HG03439 (cell line): ENCODE results near the gene SLAMF1.
"Not testable (repeated sequence)": the region's sequence is repeated elsewhere in the genome, so short reads cannot be mapped to it uniquely, and the experiment has no call there.

ENCODE experiments used
- ATAC-seq: cut with Tn5 transposase; IDR thresholded peaks from one replicate; pipeline ENCODE4 v1.9.1; 2021; ENCODE audit warnings: mild to moderate bottlenecking, moderate library complexity; ENCODE audit not compliant: unreplicated experiment

The SLAMF1 gene, protein sequence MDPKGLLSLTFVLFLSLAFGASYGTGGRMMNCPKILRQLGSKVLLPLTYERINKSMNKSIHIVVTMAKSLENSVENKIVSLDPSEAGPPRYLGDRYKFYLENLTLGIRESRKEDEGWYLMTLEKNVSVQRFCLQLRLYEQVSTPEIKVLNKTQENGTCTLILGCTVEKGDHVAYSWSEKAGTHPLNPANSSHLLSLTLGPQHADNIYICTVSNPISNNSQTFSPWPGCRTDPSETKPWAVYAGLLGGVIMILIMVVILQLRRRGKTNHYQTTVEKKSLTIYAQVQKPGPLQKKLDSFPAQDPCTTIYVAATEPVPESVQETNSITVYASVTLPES

DNA sequence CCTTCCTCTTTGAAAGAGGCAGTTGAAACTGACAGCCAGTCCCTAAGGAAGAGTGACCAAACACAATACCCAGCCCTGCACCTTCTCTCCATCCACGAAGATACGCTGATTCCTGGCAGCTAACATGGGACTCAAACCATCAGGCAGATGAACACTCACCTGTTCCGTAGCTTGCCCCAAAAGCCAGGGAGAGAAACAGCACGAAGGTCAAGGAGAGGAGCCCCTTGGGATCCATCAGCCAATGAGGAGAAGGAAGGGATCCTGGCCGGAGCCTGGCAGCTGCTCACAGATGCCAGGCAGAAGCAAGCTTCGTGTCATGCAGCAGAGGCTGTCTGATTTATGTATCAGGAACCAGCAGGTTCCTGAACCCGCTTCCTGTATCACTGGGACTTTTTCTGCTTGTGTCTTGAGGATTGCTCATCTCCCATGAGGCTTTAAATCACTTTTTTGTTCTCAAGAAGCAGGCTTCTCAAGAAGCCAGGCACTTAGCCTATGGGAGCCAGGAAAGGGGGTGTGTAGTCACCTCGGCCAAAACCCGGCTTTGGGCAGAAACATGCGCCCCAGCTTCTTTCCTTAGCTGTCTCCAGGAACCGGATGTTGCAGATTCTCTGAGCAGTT lies at the start of gene SLAMF1:
Gene SLAMF1, minus strand, starts transcription at position 334 of the 618 bp plus-strand sequence. Its CDS starts 99 bp downstream, at position 235.
- ATAC-seq, result no peak

DNA sequence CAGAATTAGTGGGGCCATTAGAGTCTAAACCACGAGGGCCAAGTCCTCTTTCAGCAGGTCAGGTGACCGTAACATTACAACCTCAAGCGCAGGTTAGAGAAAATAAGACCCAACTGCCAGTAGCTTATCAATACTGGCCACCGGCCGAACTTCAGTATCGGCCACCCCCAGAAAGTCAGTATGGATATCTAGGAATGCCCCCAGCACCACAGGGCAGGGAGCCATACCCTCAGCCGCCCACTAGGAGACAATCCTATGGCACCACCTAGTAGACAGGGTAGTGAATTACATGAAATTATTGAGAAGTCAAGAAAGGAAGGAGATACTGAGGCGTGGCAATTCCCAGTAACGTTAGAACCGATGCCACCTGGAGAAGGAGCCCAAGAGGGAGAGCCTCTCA lies 45.5 kb upstream of the SLAMF1 start:
- not testable (repeated sequence) for ATAC-seq

- ATAC-seq, result no peak
Measured at GRCh38 chr1:160685266-160685665, 38.4 kb upstream of the SLAMF1 start.

DNA sequence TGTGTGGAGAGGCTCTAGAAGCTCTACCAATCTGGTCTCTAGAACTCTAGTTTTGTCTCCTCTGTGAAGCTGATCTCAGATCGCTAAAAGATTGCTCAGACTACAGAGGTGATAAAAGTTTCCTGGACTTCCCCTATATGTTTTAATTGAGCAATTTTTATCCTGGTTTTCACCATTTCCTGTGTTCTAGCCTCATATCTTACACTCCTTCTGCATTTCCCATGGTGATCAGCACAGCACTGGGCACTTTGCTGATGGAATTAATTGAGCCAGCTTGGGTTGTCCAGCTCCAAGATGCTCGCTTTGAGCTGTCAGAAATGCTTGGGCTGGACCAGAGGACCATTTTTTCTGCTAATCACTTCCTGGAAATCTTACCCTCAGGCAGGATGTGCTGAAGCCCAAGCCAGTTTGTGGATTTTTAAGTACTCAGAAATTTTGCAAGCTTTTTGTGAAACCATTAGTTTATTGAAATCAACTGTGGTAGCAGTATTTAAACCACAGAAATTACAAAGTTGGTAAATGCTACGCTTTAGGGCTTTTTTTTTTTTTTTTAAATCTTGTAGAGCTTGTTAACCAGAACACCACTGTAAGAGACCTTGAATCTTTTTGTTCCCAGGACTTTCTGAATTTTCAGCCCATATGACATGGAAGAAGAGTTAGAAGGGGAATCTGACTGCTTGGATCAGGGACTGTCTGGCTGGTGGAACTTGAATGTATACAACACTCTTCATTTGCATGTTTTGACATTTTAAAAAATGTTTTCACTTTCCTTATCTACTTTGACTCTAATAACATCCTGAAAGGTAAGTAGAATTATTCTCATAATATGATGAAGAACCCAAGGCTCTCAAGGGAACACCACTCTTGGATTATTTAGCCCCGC lies 36.4 kb upstream of the SLAMF1 start:
- ATAC-seq, result no peak

GRCh38 chr1:160681891-160682140 lies 35.0 kb upstream of the SLAMF1 start:
- ATAC-seq, result no peak

DNA sequence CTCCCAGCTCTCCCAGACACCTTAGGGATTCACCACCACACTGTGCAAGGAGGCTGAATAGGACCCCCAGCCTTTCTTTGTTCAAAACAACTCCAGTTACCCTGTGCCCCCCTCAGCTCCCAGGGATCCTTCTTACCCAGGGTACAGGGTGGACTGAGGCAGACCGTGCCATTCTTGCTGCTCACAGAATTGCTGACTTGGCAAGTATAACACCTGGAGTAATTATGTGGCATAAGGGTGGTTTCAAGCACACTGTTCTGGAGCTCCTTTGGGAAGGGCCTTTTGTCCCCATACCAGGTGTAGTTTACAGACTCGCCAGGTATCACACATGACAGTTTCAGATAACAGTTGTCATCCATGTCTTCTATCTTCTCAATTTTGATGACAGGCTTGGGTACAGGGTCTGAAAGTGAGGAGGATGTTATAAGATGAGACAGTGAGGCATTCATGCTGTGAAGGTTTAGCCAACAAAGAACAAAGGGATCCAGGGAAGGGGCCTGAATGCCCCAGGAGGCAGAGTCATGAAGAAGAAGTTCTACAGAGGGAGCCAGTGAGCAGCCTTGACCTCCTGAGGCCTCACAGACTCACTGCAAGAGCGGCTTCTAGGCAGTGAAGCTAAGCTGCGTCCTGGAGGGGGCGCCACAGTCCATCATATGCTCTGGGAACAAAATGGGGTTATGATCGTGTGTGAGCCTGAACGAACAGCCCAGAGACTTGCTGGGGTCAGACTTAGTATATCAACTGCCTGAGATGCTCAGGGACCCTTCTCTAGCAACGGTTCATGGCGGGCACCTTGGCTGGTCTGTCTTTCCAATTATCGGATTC lies 34.4 kb upstream of the SLAMF1 start:
- ATAC-seq, result peak; percentile 41

DNA sequence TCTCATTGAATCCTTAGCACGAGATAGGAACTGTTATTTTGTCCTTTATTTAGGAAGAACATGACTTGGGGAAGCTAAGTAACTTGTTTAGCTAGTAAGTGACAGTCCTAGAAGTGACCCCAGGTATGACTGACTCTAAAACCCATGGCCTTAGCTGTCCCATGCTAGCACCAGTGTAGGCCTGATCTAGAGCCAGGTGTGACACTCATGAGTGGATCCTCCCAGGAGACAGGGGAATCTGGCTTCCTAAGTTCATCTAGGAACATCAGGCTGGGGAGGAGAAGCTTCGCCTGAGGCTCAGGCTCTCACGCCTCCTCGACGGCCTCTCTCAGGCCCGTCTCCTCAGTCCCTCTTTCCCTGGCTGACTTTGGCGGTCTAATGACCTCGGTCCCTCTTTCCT lies 33.6 kb upstream of the SLAMF1 start:
- no peak for ATAC-seq

GRCh38 chr1:160679893-160680292 lies 33.0 kb upstream of the SLAMF1 start:
- ATAC-seq, result no peak

GRCh38 chr1:160676869-160677597 lies 30.2 kb upstream of the SLAMF1 start:
- ATAC-seq, result no peak

DNA sequence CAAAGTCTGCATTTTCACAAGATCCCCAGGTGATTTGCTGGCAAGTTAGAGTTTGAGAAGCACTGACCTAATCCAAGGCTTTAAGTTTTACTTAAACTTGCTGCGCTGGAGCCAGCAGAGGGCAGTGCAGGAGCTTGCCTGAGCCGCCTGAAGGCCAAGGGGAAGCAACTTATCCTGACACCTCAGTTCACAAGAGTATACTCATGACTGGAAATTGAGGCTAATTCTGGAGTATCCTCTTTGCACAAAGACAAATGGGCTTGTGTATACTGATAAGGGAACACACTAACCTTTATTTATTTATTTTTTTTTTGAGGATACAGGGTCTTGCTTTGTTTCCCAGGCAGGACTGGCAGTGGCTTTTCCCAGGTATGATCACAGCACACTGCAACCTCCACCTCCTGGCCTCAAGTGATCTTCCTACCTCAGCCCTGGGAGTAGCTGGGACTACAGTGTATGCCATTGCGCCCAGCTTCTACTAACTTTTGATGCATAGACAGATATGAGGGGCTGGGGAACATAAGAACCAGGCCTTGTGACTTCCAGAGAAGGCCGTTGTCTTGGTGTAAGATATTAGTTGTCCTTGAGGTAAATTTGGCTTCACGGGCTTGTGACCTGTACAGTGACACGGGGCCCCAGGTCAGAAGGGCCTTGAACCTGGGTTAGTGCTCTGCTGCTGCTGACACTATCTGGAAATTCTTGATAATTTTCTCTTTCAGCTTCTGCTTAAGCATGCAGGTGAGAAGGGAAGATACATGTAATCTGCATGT lies 29.0 kb upstream of the SLAMF1 start:
- ATAC-seq, result peak; percentile 49

- no peak for ATAC-seq
Measured at GRCh38 chr1:160674415-160674814, 27.6 kb upstream of the SLAMF1 start.

- ATAC-seq, result no peak
Measured at GRCh38 chr1:160672789-160673695, 26.2 kb upstream of the SLAMF1 start.

GRCh38 chr1:160671603-160672517 lies 25.0 kb upstream of the SLAMF1 start:
- no peak for ATAC-seq

DNA sequence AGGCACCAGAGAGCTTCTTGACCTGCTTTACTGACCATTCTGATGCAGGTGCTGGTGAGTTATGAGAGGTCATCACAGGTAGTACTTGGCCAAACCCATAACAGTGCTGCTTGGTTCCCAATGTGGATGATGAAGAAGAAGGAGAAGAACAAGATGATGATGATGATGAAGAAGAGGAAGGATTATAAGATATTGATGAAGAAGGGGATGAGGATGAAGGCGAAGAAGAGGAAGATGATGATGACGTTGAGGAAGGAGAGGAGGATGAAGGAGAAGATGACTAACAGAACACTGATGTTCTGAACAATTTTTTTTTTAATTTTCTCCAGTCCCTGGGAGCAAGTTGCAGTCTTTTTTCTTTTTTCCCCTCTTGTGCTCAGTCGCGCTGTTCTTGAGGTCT lies 23.9 kb upstream of the SLAMF1 start:
- no peak for ATAC-seq

DNA sequence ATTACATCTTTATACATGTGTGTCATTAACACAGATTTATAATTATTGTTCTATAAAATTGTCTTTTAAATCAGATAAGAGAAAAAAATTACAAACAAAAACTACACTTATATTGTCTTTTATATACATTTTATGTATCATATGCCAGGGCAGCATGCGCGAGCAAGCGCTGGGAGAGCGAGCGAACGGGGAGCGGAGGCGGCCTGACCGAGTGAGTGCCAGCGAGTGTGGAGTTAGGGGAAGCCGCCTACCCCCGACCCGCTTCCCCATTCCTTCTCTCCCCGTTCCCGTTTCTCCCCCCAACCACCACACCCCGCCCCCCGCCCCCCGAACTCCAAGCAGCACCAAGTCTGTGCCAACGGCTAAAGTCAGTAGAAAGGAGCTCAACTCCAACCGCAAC lies 23.0 kb upstream of the SLAMF1 start:
- no peak for ATAC-seq

- no peak for ATAC-seq
Measured at GRCh38 chr1:160669276-160669675, 22.4 kb upstream of the SLAMF1 start.

DNA sequence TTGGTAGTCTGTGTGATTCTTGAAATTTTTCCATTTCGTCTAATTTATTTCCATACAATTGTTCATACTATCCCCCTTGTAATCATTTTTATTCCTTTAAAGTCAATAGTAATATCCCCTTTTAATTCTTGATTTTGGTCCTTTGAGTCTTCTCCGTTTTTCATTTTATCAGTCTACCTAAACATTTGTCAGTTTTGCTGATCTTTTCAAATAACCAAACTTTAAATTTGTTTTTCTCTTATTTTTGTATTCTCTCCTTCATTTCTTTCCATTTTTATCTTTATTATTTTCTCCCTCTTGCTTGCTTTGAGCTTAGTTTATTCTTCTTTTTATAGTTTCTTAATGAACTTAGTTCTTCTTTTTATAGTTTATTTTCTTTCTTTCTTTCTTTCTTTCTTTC lies 21.1 kb upstream of the SLAMF1 start:
- no peak for ATAC-seq

- no peak for ATAC-seq
Measured at GRCh38 chr1:160666079-160666442, 19.2 kb upstream of the SLAMF1 start.
